ENCODE data around the gene KLHL29. TPM values are rescaled to one million over a fixed set of nuclear protein-coding genes. Genes with fewer than 3 reads are reported as not detected.

The KLHL29 gene
- total RNA-seq, 4 donors from 2014 or later = 39.6 to 52.0 (median 40.4) TPM

DNA sequence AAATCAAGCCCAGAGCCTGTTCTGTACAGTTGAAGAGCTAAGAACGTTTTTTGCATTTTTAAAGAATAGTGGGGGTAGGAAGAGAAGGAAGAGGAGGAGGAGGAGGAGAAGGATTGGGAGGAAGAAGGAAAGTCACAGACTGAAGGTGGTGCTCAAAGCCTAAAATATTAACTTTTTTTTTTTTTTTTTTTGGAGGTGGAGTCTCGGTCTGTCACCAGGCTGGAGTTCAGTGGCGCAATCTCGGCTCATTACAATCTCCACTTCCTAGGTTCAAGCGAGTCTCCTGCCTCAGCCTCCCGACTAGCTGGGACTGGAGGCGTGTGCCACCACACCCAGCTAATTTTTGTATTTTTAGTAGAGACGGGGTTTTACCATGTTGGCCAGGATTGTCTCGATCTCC is 18.3 kb upstream of the KLHL29 start:
- H3K9me3 ChIP-seq = no peaks in the 10 kb centered on the region
- H3K27me3 ChIP-seq = no peaks in the 10 kb centered on the region
- no peak overlapping the region for H3K27ac ChIP-seq
- 68 to 69% methylated on average over 9 of the region's 9 CpGs for WGBS, 2 donors
- TF ChIP-seq CTCF (IDR thresholded peaks at IDR 0.05) (no peak), POLR2A (IDR thresholded peaks at IDR 0.05) (no peak), EP300 (IDR thresholded peaks at IDR 0.05) (no peak)
- H3K36me3 ChIP-seq = no peaks in the 10 kb centered on the region
- no peak for DNase-seq (ENCODE audit: low spot score in 2 of 2)
- H3K4me1 ChIP-seq = no peaks in the 10 kb centered on the region
- no peak overlapping the region for H3K4me3 ChIP-seq

GRCh38 chr2:23367760-23368159 is 17.2 kb upstream of the KLHL29 start:
- no peak for DNase-seq (ENCODE audit: low spot score in 2 of 2)
- H3K27me3 ChIP-seq = no peaks in the 10 kb centered on the region
- WGBS, 2 donors = 58 to 61% methylated on average over 3 of the region's 3 CpGs
- no peaks in the 10 kb centered on the region for H3K4me1 ChIP-seq
- H3K9me3 ChIP-seq = no peaks in the 10 kb centered on the region
- TF ChIP-seq EP300 (IDR thresholded peaks at IDR 0.05) = no peak
- no peak for TF ChIP-seq POLR2A (IDR thresholded peaks at IDR 0.05)
- TF ChIP-seq CTCF (IDR thresholded peaks at IDR 0.05) = no peak
- no peak overlapping the region for H3K27ac ChIP-seq
- H3K4me3 ChIP-seq = no peak overlapping the region
- H3K36me3 ChIP-seq = no peaks in the 10 kb centered on the region

DNA sequence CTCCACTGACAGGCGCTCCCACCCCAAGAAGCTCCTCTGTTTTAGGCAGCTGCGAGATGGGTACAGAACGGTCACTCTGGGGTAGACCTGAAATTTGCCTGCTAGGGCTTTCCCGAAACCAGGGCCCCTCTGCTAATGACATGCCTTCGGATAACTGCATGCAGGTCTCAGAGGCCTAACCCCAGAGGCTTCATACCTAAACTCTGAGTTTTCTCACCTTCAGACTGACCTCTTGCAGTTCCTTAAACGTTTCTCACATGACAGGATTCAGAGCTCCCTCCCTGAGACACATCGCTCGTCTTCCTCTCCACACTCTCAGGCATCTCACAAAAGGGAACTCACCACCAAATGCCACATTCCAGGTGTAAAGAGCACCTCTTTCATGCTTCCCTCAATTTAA is 11.3 kb upstream of the KLHL29 start:
- H3K4me3 ChIP-seq = no peak overlapping the region
- 89 to 90% methylated on average over 8 of the region's 8 CpGs for WGBS, 2 donors
- no peak overlapping the region for H3K27ac ChIP-seq
- no peaks in the 10 kb centered on the region for H3K36me3 ChIP-seq
- no peaks in the 10 kb centered on the region for H3K4me1 ChIP-seq
- no peak for DNase-seq (ENCODE audit: low spot score in 2 of 2)
- peaks cover 0 to 4% (median 0%) of the 10 kb centered on the region in 4 donors for H3K9me3 ChIP-seq
- H3K27me3 ChIP-seq = no peaks in the 10 kb centered on the region
- TF ChIP-seq EP300 (IDR thresholded peaks at IDR 0.05) (no peak), CTCF (IDR thresholded peaks at IDR 0.05) (no peak), POLR2A (IDR thresholded peaks at IDR 0.05) (no peak)

DNA sequence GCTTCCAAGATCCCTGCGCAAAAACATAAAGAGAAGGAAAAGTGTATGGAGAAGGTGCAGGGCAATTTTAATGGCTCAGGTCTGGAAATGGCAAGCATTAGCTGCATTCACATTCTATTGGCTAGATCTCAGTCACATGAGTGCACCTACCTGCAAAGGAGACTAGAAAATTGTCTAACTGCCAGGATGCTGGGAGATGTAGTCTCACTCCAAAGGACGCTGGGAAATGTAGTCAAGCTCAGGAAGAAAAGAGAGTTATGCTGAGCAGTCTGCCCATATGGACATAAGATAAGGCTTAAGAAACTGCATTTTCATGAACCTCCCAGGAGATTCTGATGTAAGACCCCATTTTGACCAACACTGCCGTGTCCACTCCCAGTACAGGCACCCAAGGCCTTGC is 9.5 kb upstream of the KLHL29 start:
- peaks cover 0 to 4% (median 0%) of the 10 kb centered on the region in 4 donors for H3K9me3 ChIP-seq
- WGBS, 2 donors = 85 to 91% methylated on average over 3 of the region's 3 CpGs

GRCh38 chr2:23376075-23376474 is 8.9 kb upstream of the KLHL29 start:
- peaks cover 0 to 3% of the 10 kb centered on the region in 2 donors for H3K27me3 ChIP-seq
- no peak for DNase-seq (ENCODE audit: low spot score in 2 of 2)
- H3K27ac ChIP-seq = no peak overlapping the region
- H3K4me1 ChIP-seq = peaks cover 0 to 7% (median 0%) of the 10 kb centered on the region in 4 donors
- TF ChIP-seq CTCF (IDR thresholded peaks at IDR 0.05) = no peak
- no peak for TF ChIP-seq EP300 (IDR thresholded peaks at IDR 0.05)
- TF ChIP-seq POLR2A (IDR thresholded peaks at IDR 0.05) = no peak
- H3K4me3 ChIP-seq = no peak overlapping the region
- WGBS, 2 donors = 82 to 88% methylated on average over 5 of the region's 5 CpGs
- no peaks in the 10 kb centered on the region for H3K36me3 ChIP-seq
- H3K9me3 ChIP-seq = peaks cover 0 to 4% (median 0%) of the 10 kb centered on the region in 4 donors

More for the DNA sequence above, 9.5 kb upstream of the KLHL29 start:
- DNase-seq (ENCODE audit: low spot score in 2 of 2) = no peak
- H3K27ac ChIP-seq = no peak overlapping the region
- H3K27me3 ChIP-seq = peaks cover 0 to 3% of the 10 kb centered on the region in 2 donors
- no peaks in the 10 kb centered on the region for H3K36me3 ChIP-seq
- H3K4me1 ChIP-seq = peaks cover 0 to under 1% (median 0%) of the 10 kb centered on the region in 4 donors
- TF ChIP-seq CTCF (IDR thresholded peaks at IDR 0.05) = no peak
- no peak for TF ChIP-seq POLR2A (IDR thresholded peaks at IDR 0.05)
- no peak for TF ChIP-seq EP300 (IDR thresholded peaks at IDR 0.05)
- no peak overlapping the region for H3K4me3 ChIP-seq

Measured in tibial nerve (tissue), 4 donors.